H1 (cell line): ENCODE measurements around the gene C20orf173. TPM values are rescaled to one million over a fixed set of nuclear protein-coding genes. Genes with fewer than 3 reads are reported as not detected.

Experiments
- CTCF ChIA-PET: fragments of 300-600 bp; sonication (Branson Sonifier 250); formaldehyde crosslinking; loops from one replicate; lab custom pipeline; 2021; ENCODE audit not compliant: partially characterized antibody; lab: Charles Lee
- POLR2A ChIA-PET: fragments of 300-600 bp; sonication (Branson Sonifier 250); formaldehyde crosslinking; loops from one replicate; lab custom pipeline; 2021; ENCODE audit warnings: inconsistent platforms; ENCODE audit not compliant: partially characterized antibody; lab: Charles Lee
- DNase-seq, 2 experiments: peaks; one replicate each; pipeline versions ENCODE4 v3.0.0 to v3.0.0-alpha.2; 2010 to 2022; ENCODE audit warnings: low spot score in 2 of 2, low read depth in 1 of 2, mixed read lengths in 1 of 2
- FAIRE-seq: peaks from 2 replicates; lab custom pipeline; 2011; peaks lifted over from hg19 to GRCh38; lab: Jason Lieb, UNC
- H2AFZ ChIP-seq: 2 replicates; pipeline ENCODE4 v1.8.1; 2012; ENCODE audit warnings: low read length, inconsistent platforms
- H2AK5ac ChIP-seq: 2 replicates; pipeline ENCODE4 v1.6.1; 2013; ENCODE audit warnings: low read depth, low read length
- H2BK120ac ChIP-seq: replicated peaks from 2 replicates; pipeline ENCODE3; 2013; ENCODE audit warnings: low read depth, low read length, inconsistent platforms
- H2BK12ac ChIP-seq: 2 replicates; pipeline ENCODE4 v1.6.1; 2013; ENCODE audit warnings: low read depth, low read length
- H2BK15ac ChIP-seq: 2 replicates; pipeline ENCODE4 v1.6.1; 2013; ENCODE audit warnings: low read length
- H2BK20ac ChIP-seq: 2 replicates; pipeline ENCODE4 v1.6.1; 2013; ENCODE audit warnings: low read length
- H2BK5ac ChIP-seq: 2 replicates; pipeline ENCODE4 v1.6.1; 2013; ENCODE audit warnings: low read depth, low read length
- H3K14ac ChIP-seq: 2 replicates; pipeline ENCODE4 v1.6.1; 2013; ENCODE audit warnings: inconsistent platforms; ENCODE audit not compliant: insufficient read length
- H3K18ac ChIP-seq: 2 replicates; pipeline ENCODE4 v1.6.1; 2013; ENCODE audit warnings: low read length; ENCODE audit errors: extremely low read depth
- H3K23ac ChIP-seq: 2 replicates; pipeline ENCODE4 v1.6.1; 2013; ENCODE audit warnings: inconsistent platforms; ENCODE audit not compliant: insufficient read length
- H3K23me2 ChIP-seq: 2 replicates; pipeline ENCODE4 v1.6.1; 2013; ENCODE audit warnings: low read depth, low read length
- H3K27ac ChIP-seq: 2 replicates; pipeline ENCODE4 v1.6.1; 2011; ENCODE audit warnings: low read depth, low read length, inconsistent platforms
- H3K27me3 ChIP-seq, 4 experiments: replicated peaks in 1 of 4; 1 replicate in 1 of 4; 2 replicates in 3 of 4; pipeline versions ENCODE4 v1.6.1 to v1.8.1; 2011 to 2013; ENCODE audit warnings: low read length in 3 of 4, mild to moderate bottlenecking in 3 of 4, inconsistent platforms in 2 of 4, mixed read lengths in 2 of 4, moderate library complexity in 1 of 4; ENCODE audit not compliant: control insufficient read depth in 3 of 4, insufficient read depth in 3 of 4; ENCODE audit errors: extremely low read depth in 1 of 4
- H3K36me3 ChIP-seq, 4 experiments: 2 replicates each; pipeline versions ENCODE4 v1.6.1 to v1.8.1; 2011 to 2013; ENCODE audit warnings: mild to moderate bottlenecking in 4 of 4, low read length in 3 of 4, moderate library complexity in 2 of 4, control low read depth in 1 of 4, inconsistent platforms in 1 of 4; ENCODE audit not compliant: insufficient read depth in 4 of 4, control insufficient read depth in 2 of 4
- H3K4ac ChIP-seq: replicated peaks from 2 replicates; pipeline ENCODE3; 2013; ENCODE audit warnings: low read length, low read depth, mixed read lengths, inconsistent platforms; ENCODE audit not compliant: insufficient read length
- H3K4me1 ChIP-seq, 4 experiments: replicated peaks in 1 of 4; 1 replicate in 1 of 4; 2 replicates in 3 of 4; pipeline versions ENCODE4 v1.6.1 to v1.8.1; 2011 to 2013; ENCODE audit warnings: low read length in 3 of 4, inconsistent platforms in 2 of 4, mixed read lengths in 1 of 4; ENCODE audit not compliant: insufficient read depth in 4 of 4, control insufficient read depth in 3 of 4
- H3K4me2 ChIP-seq, 2 experiments: 2 replicates each; pipeline versions ENCODE4 v1.6.1 to v1.8.1; 2011 to 2013; ENCODE audit warnings: low read depth in 2 of 2, low read length in 2 of 2, control low read depth in 1 of 2, inconsistent platforms in 1 of 2, mild to moderate bottlenecking in 1 of 2; ENCODE audit not compliant: insufficient read depth in 1 of 2
- H3K4me3 ChIP-seq, 4 experiments: fragments of 200-600, 300-600 bp in 1 of 4; sonication (generic), shearing (Covaris generic), sonication (Bioruptor Twin) in 1 of 4; 2 replicates each; pipeline versions ENCODE4 v1.5.1 to v1.8.1; 2011 to 2016; ENCODE audit warnings: low read length in 4 of 4, low read depth in 3 of 4, control low read depth in 2 of 4, inconsistent platforms in 2 of 4, mild to moderate bottlenecking in 2 of 4, mixed read lengths in 1 of 4, moderate library complexity in 1 of 4; ENCODE audit not compliant: insufficient read depth in 2 of 4; ENCODE audit errors: extremely low read depth in 1 of 4
- H3K56ac ChIP-seq: replicated peaks from 2 replicates; pipeline ENCODE3; 2013; ENCODE audit warnings: low read depth, mild to moderate bottlenecking, mixed read lengths, low read length, inconsistent platforms; ENCODE audit not compliant: insufficient read length
- H3K79me1 ChIP-seq: 2 replicates; pipeline ENCODE4 v1.6.1; 2013; ENCODE audit warnings: low read depth, low read length, control low read depth
- H3K79me2 ChIP-seq, 2 experiments: 2 replicates each; pipeline versions ENCODE4 v1.6.1 to v1.8.1; 2012 to 2013; ENCODE audit warnings: low read length in 2 of 2, mild to moderate bottlenecking in 2 of 2, inconsistent platforms in 1 of 2; ENCODE audit not compliant: insufficient read depth in 2 of 2, control insufficient read depth in 1 of 2
- H3K9ac ChIP-seq, 4 experiments: replicated peaks in 1 of 4; 1 replicate in 1 of 4; 2 replicates in 3 of 4; pipeline versions ENCODE4 v1.6.1 to v1.8.1; 2011 to 2013; ENCODE audit warnings: low read depth in 3 of 4, low read length in 3 of 4, control low read depth in 2 of 4, mild to moderate bottlenecking in 2 of 4, moderate library complexity in 2 of 4, inconsistent platforms in 1 of 4; ENCODE audit errors: extremely low read depth in 1 of 4
- H3K9me3 ChIP-seq, 2 experiments: 2 replicates each; pipeline versions ENCODE4 v1.6.1 to v1.8.1; 2012 to 2013; ENCODE audit warnings: mild to moderate bottlenecking in 2 of 2, moderate library complexity in 2 of 2, control low read depth in 1 of 2, inconsistent platforms in 1 of 2, low read depth in 1 of 2, low read length in 1 of 2, mixed read lengths in 1 of 2; ENCODE audit not compliant: insufficient read depth in 2 of 2
- H4K20me1 ChIP-seq, 2 experiments: replicated peaks in 1 of 2; 2 replicates each; pipeline versions ENCODE3 to v1.8.1; 2011 to 2013; ENCODE audit warnings: inconsistent platforms in 2 of 2, low read length in 2 of 2, mild to moderate bottlenecking in 1 of 2; ENCODE audit not compliant: insufficient read depth in 2 of 2, control insufficient read depth in 1 of 2
- H4K5ac ChIP-seq: 2 replicates; pipeline ENCODE4 v1.6.1; 2013; ENCODE audit warnings: low read length, low read depth, mixed read lengths, inconsistent platforms; ENCODE audit not compliant: insufficient read length
- H4K8ac ChIP-seq: 2 replicates; pipeline ENCODE4 v1.8.0; 2013; ENCODE audit warnings: mild to moderate bottlenecking, moderate library complexity, low read length, inconsistent platforms; ENCODE audit not compliant: insufficient read depth; ENCODE audit errors: extremely low read depth
- H4K91ac ChIP-seq: replicated peaks from 2 replicates; pipeline ENCODE3; 2013; ENCODE audit warnings: low read length, mixed read lengths, inconsistent platforms; ENCODE audit not compliant: insufficient read length
- ATF2 ChIP-seq: IDR thresholded peaks from 2 replicates; pipeline ENCODE4 v1.6.1; 2012; ENCODE audit warnings: low read length, inconsistent platforms
- BACH1 ChIP-seq: IDR thresholded peaks from 2 replicates; pipeline ENCODE4 v1.6.1; 2012; ENCODE audit warnings: low read length, improper control_type of control experiment
- KDM1A ChIP-seq: fragments of 200-600, 300-600 bp; sonication (generic); IDR thresholded peaks from 2 replicates; pipeline ENCODE4 v1.7.1; 2016; ENCODE audit warnings: mild to moderate bottlenecking, low read length, borderline replicate concordance
- KDM5A ChIP-seq: fragments of 200-600 bp; IDR thresholded peaks from 2 replicates; pipeline ENCODE4 v1.7.1; 2012; ENCODE audit warnings: mild to moderate bottlenecking, low read length, inconsistent platforms, mixed read lengths
- RAD21 ChIP-seq, 2 experiments: IDR thresholded peaks in 1 of 2; conservative IDR thresholded peaks in 1 of 2; 2 replicates each; pipeline ENCODE4 v1.6.1; 2011; ENCODE audit warnings: low read depth in 2 of 2, low read length in 2 of 2, improper control_type of control experiment in 1 of 2, inconsistent platforms in 1 of 2, mild to moderate bottlenecking in 1 of 2, moderate library complexity in 1 of 2
- RNF2 ChIP-seq: fragments of 200-900, 300-1000 bp; sonication (generic); IDR thresholded peaks from 2 replicates; pipeline ENCODE4 v1.7.1; 2016; ENCODE audit warnings: borderline replicate concordance, low read depth, mild to moderate bottlenecking, antibody characterized with exemption, low read length; ENCODE audit not compliant: poor library complexity, severe bottlenecking; ENCODE audit errors: missing control alignments
- SIX5 ChIP-seq: IDR thresholded peaks from 2 replicates; pipeline ENCODE4 v1.6.1; 2011; ENCODE audit warnings: mild to moderate bottlenecking, low read depth, low read length
- SP4 ChIP-seq: IDR thresholded peaks from 2 replicates; pipeline ENCODE4 v1.6.1; 2012; ENCODE audit warnings: low read length, inconsistent platforms
- SRF ChIP-seq: IDR thresholded peaks from 2 replicates; pipeline ENCODE4 v1.6.1; 2011; ENCODE audit warnings: mild to moderate bottlenecking, low read depth, low read length, moderate library complexity
- TAF1 ChIP-seq: IDR thresholded peaks from 2 replicates; pipeline ENCODE4 v1.6.1; 2011; ENCODE audit warnings: mild to moderate bottlenecking, low read depth, low read length
- WGBS, 2 experiments: shearing (Covaris generic) in 1 of 2; methylation state at CpG; one replicate each; pipeline versions ENCODE4 v1.1.6 to v1.1.7; 2013 to 2015; ENCODE audit warnings: low lambda C conversion rate in 2 of 2, mixed read lengths in 2 of 2, inconsistent platforms in 1 of 2, low coverage in 1 of 2, missing lambda C conversion rate in 1 of 2; ENCODE audit not compliant: insufficient replicate concordance in 2 of 2, insufficient coverage in 1 of 2, insufficient read length in 1 of 2; ENCODE audit errors: extremely low coverage in 1 of 2, missing lambda C conversion rate in 1 of 2; 5-methylcytosine and 5-hydroxymethylcytosine counted together
- polyA plus RNA-seq, 7 experiments: library from polyadenylated mRNA; depleted of rRNA in 3 of 7; stranded (reverse) in 5 of 7; unstranded in 2 of 7; fragments of >200 nt in 5 of 7; fragments of 200-250 nt in 2 of 7; gene quantifications; 1 replicate in 5 of 7; 2 replicates in 1 of 7; 4 replicates in 1 of 7; pipeline versions ENCODE4 v1.2.1 to v1.2.3, GENCODE V29; 2011 to 2013; ENCODE audit warnings: missing spikeins in 2 of 7, mixed read lengths in 2 of 7
- total RNA-seq: library from RNA; stranded (reverse); fragmentation: NEBNext Ultra II Directional; extraction: Animal tissue kit (Norgen Biotek cat#: 25700); gene quantifications from 2 replicates; pipeline ENCODE4 v1.2.1, GENCODE V29; 2021

C20orf173 gene
- total and polyA plus RNA-seq, 2 of the 8 experiments (the other 6 are each of a cell fraction or from before 2014, with no cell fraction given), result not detected

GRCh38 chr20:35506872-35507638, 22.4 kb downstream of the C20orf173 start:
- Histone ChIP-seq H2BK120ac (no peak overlapping the region), H3K79me2 (no peaks in the 10 kb centered on the region), H3K14ac (no peak overlapping the region), H3K27ac (no peak overlapping the region), H3K4me2 (no peak overlapping the region), H3K9ac (no peak overlapping the region; a peak in 1 of 7 replicates), H3K79me1 (no peaks in the 10 kb centered on the region), H3K23ac (no peak overlapping the region), H4K20me1 (no peaks in the 10 kb centered on the region), H3K4ac (no peak overlapping the region), H3K36me3 (peaks cover 16 to 46% (median 35%) of the 10 kb centered on the region in 4 experiments), H2AK5ac (no peak overlapping the region), H2BK15ac (no peak overlapping the region), H3K56ac (no peak overlapping the region), H3K4me3 (no peak overlapping the region), H4K91ac (no peak overlapping the region), H3K4me1 (no peaks in the 10 kb centered on the region), H2BK20ac (no peak overlapping the region), H2BK12ac (no peak overlapping the region), H3K9me3 (no peaks in the 10 kb centered on the region), H2AFZ (no peak overlapping the region), H3K18ac (no peak overlapping the region), H4K8ac (no peak overlapping the region), H2BK5ac (no peak overlapping the region), H3K23me2 (no peaks in the 10 kb centered on the region; the same call in 1 of the 2 replicates), H4K5ac (no peak overlapping the region), H3K27me3 (no peaks in the 10 kb centered on the region)
- DNase-seq (no peak), FAIRE-seq (no peak)
- 77% methylated on average over 6 of the region's 6 CpGs; no CpG with 5 or more reads in 1 of the 2 experiments for WGBS, 2 experiments
- ChIA-PET POLR2A (interaction anchor here (1.1 to 2.0 kb wide), 2 partner anchors 33 to 52 kb away, joined by 3 to 8 read pairs; partner anchors contain the start of gene CEP250), CTCF (interaction anchor here (0.6 to 1.8 kb wide), 5 partner anchors 10 to 1485 kb away, joined by 3 to 9 read pairs (median 3); no protein-coding TSS in a partner anchor)
- TF ChIP-seq SP4, result no peak
- no peak for TF ChIP-seq SIX5
- TF ChIP-seq KDM5A, result no peak
- no peak for TF ChIP-seq BACH1
- no peak for TF ChIP-seq TAF1
- no peak for TF ChIP-seq RNF2
- TF ChIP-seq ATF2, result no peak
- no peak for TF ChIP-seq SRF
- TF ChIP-seq RAD21 (IDR thresholded peaks at IDR 0.05 in 1 of 2, conservative IDR thresholded peaks at IDR 0.05 in 1 of 2; ENCODE audit: low read depth in 2 of 2, low read length in 2 of 2), result no peak
- TF ChIP-seq KDM1A, result no peak
